SK-N-SH (cell line): Measurements from ENCODE around the gene KLHL25.

Source experiments
- RAD21 ChIP-seq: IDR thresholded peaks from 2 replicates; pipeline ENCODE4 v1.6.1; 2012; ENCODE audit warnings: mild to moderate bottlenecking, low read length
- TF ChIP-seq, protein P1 (sequence below): fragments of 200-600 bp; sonication (generic); IDR thresholded peaks from 2 replicates; pipeline ENCODE4 v1.6.1; 2017; ENCODE audit warnings: antibody characterized with exemption, mild to moderate bottlenecking, moderate library complexity

DNA sequence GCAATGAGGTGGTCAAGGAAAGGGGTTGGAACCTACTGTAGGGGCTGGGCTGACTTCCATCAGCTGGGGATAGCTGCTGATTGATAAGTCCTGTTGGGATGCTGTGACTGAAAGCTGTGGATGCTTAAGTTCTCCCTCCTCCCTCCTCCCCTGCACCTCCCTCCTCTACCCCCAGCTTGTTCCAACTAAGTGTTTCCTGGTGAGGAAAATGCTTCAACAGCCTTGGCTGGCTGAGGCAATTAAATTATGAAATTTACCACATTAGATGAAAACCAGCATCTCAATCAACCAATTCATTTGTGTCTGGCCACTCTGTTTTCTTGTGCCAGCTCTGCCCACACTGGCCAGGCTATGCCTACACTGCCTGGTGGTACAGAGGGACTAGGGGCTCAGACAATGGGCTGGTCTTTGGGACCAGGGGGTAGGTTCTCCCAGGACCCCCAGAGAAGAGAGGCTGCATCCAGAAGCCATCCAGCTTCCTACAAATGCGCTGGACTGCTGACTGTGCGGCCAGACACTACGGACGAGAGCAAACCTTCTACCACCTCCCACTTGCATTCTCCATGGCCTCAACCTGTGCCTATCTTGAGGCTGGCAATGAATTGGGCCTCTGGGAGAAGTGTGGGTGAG, 2.5 kb downstream of the KLHL25 start:
- TF ChIP-seq RAD21 = no peak
- TF ChIP-seq, protein P1, sequence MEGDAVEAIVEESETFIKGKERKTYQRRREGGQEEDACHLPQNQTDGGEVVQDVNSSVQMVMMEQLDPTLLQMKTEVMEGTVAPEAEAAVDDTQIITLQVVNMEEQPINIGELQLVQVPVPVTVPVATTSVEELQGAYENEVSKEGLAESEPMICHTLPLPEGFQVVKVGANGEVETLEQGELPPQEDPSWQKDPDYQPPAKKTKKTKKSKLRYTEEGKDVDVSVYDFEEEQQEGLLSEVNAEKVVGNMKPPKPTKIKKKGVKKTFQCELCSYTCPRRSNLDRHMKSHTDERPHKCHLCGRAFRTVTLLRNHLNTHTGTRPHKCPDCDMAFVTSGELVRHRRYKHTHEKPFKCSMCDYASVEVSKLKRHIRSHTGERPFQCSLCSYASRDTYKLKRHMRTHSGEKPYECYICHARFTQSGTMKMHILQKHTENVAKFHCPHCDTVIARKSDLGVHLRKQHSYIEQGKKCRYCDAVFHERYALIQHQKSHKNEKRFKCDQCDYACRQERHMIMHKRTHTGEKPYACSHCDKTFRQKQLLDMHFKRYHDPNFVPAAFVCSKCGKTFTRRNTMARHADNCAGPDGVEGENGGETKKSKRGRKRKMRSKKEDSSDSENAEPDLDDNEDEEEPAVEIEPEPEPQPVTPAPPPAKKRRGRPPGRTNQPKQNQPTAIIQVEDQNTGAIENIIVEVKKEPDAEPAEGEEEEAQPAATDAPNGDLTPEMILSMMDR = no peak
